Neural cell (in vitro differentiated cells): Measurements from ENCODE around the gene APCDD1. TPM values are rescaled to one million over a fixed set of nuclear protein-coding genes. Genes with fewer than 3 reads are reported as not detected.
A peak's percentile ranks its signal among the peaks of the same experiment; 100 is the strongest.

ENCODE experiments used
- H2AFZ ChIP-seq: fragments of 200-600, 300-800 bp; sonication (generic), shearing (Covaris generic); 2 replicates; pipeline ENCODE4 v1.6.0; 2014; ENCODE audit warnings: low read depth, mild to moderate bottlenecking, antibody characterized with exemption, low read length, moderate library complexity
- H3F3A ChIP-seq: fragments of 200-600 bp; shearing (Covaris generic); 2 replicates; pipeline ENCODE4 v1.6.1; 2016; ENCODE audit warnings: mild to moderate bottlenecking, moderate library complexity, mixed read lengths, antibody characterized with exemption, low read length; ENCODE audit not compliant: insufficient read depth, poor library complexity, severe bottlenecking
- H3K27ac ChIP-seq: fragments of 200-600, 300-800 bp; sonication (generic), shearing (Covaris generic); 2 replicates; pipeline ENCODE4 v1.5.1; 2014; ENCODE audit warnings: mild to moderate bottlenecking, low read length, moderate library complexity
- H3K27me3 ChIP-seq: fragments of 300-800, 200-600 bp; sonication (generic), shearing (Covaris generic); 2 replicates; pipeline ENCODE4 v1.6.0; 2014; ENCODE audit warnings: mild to moderate bottlenecking, low read depth, low read length, moderate library complexity; ENCODE audit not compliant: insufficient read depth
- H3K36me3 ChIP-seq: fragments of 300-800, 200-600 bp; sonication (generic), shearing (Covaris generic); 2 replicates; pipeline ENCODE4 v1.5.1; 2014; ENCODE audit warnings: mild to moderate bottlenecking, antibody characterized with exemption, low read length, moderate library complexity; ENCODE audit not compliant: insufficient read depth
- H3K4me2 ChIP-seq: fragments of 300-800, 200-600 bp; sonication (generic), shearing (Covaris generic); 2 replicates; pipeline ENCODE4 v1.6.0; 2014; ENCODE audit warnings: mild to moderate bottlenecking, low read length
- H3K4me3 ChIP-seq: fragments of 300-800, 200-600 bp; sonication (generic), shearing (Covaris generic); 2 replicates; pipeline ENCODE4 v1.5.1; 2014; ENCODE audit warnings: mild to moderate bottlenecking, low read length, moderate library complexity
- H3K79me2 ChIP-seq: fragments of 200-600 bp; shearing (Covaris generic); replicated peaks from 2 replicates; pipeline ENCODE4 v1.6.0; 2014; ENCODE audit warnings: mild to moderate bottlenecking, low read length, moderate library complexity; ENCODE audit not compliant: insufficient read depth
- H3K9ac ChIP-seq: fragments of 300-800, 200-600 bp; sonication (generic), shearing (Covaris generic); 2 replicates; pipeline ENCODE4 v1.6.1; 2016; ENCODE audit warnings: mild to moderate bottlenecking, low read length, mixed read lengths
- H3K9me2 ChIP-seq: fragments of 200-600 bp; shearing (Covaris generic); 2 replicates; pipeline ENCODE4 v1.6.1; 2016; ENCODE audit warnings: mild to moderate bottlenecking, low read length, mixed read lengths; ENCODE audit not compliant: insufficient read depth
- H3K9me3 ChIP-seq: fragments of 200-600, 300-800 bp; sonication (generic), shearing (Covaris generic); 2 replicates; pipeline ENCODE4 v1.6.1; 2016; ENCODE audit warnings: mild to moderate bottlenecking, mixed run types, low read length, moderate library complexity, mixed read lengths
- H4K20me1 ChIP-seq: fragments of 200-600 bp; shearing (Covaris generic); 2 replicates; pipeline ENCODE4 v1.6.1; 2016; ENCODE audit warnings: mild to moderate bottlenecking, mixed run types; ENCODE audit not compliant: insufficient read depth
- CTCF ChIP-seq: fragments of 450-650 bp; IDR thresholded peaks from 2 replicates; pipeline ENCODE4 v1.5.1; 2014; ENCODE audit warnings: antibody characterized with exemption, mild to moderate bottlenecking, moderate library complexity; ENCODE audit not compliant: poor library complexity, severe bottlenecking
- EP300 ChIP-seq: fragments of 450-650 bp; conservative IDR thresholded peaks from 2 replicates; pipeline ENCODE4 v1.6.1; 2014; ENCODE audit warnings: antibody characterized with exemption, mild to moderate bottlenecking, moderate library complexity; ENCODE audit not compliant: poor library complexity, severe bottlenecking
- EZH2 ChIP-seq: fragments of 200-600, 300-800 bp; shearing (Covaris generic), sonication (generic); IDR thresholded peaks from 2 replicates; pipeline ENCODE4 v1.6.1; 2014; ENCODE audit warnings: antibody characterized with exemption, low read length, borderline replicate concordance, mild to moderate bottlenecking; ENCODE audit not compliant: insufficient read depth, poor library complexity, severe bottlenecking
- POLR2AphosphoS5 ChIP-seq: IDR thresholded peaks from 2 replicates; pipeline ENCODE4 v1.6.1; 2012
- RAD21 ChIP-seq: fragments of 450-650 bp; conservative IDR thresholded peaks from 2 replicates; pipeline ENCODE4 v1.6.1; 2014; ENCODE audit warnings: antibody characterized with exemption, mild to moderate bottlenecking, moderate library complexity
- REST ChIP-seq: IDR thresholded peaks from 2 replicates; pipeline ENCODE4 v1.6.1; 2012; ENCODE audit warnings: borderline replicate concordance
- SMC3 ChIP-seq: fragments of 450-650 bp; conservative IDR thresholded peaks from 2 replicates; pipeline ENCODE4 v1.6.1; 2014; ENCODE audit warnings: antibody characterized with exemption, mild to moderate bottlenecking, moderate library complexity; ENCODE audit not compliant: poor library complexity
- polyA plus RNA-seq: library from polyadenylated mRNA; depleted of rRNA; stranded (reverse); fragments of >200 nt; gene quantifications from 2 replicates; pipeline ENCODE4 v1.2.3, GENCODE V29; 2014

APCDD1 gene
- polyA plus RNA-seq, 1 donor from 2014 or later = 0.58 TPM

- Histone ChIP-seq H3K79me2 (no peaks in the 10 kb centered on the region), H4K20me1 (no peaks in the 10 kb centered on the region), H3K27ac (no peak overlapping the region)
These were observed 484 bp downstream of the APCDD1 start for GRCh38 chr18:10454681-10455557.

More at GRCh38 chr18:10454681-10455557, 484 bp downstream of the APCDD1 start:
- no peak for TF ChIP-seq EP300
- TF ChIP-seq SMC3 = no peak
- TF ChIP-seq CTCF = no peak
- peak; percentile 7 for TF ChIP-seq RAD21
- TF ChIP-seq EZH2 = no peak
- no peak for TF ChIP-seq REST
- no peak for TF ChIP-seq POLR2AphosphoS5
- Histone ChIP-seq H3K9me2 (no peaks in the 10 kb centered on the region), H3K9ac (no peak overlapping the region), H3K27me3 (peaks cover 55% of the 10 kb centered on the region), H3F3A (no peaks in the 10 kb centered on the region), H3K4me2 (no peak overlapping the region), H2AFZ (no peak overlapping the region), H3K36me3 (no peaks in the 10 kb centered on the region), H3K4me3 (peak overlapping the region; percentile 63), H3K9me3 (no peaks in the 10 kb centered on the region)
